Natural killer cell (primary cell): ENCODE measurements around the gene DNASE1L3. TPM values are rescaled to one million over a fixed set of nuclear protein-coding genes. Genes with fewer than 3 reads are reported as not detected.
"Not testable (repeated sequence)": the region's sequence is repeated elsewhere in the genome, so short reads cannot be mapped to it uniquely, and the experiment has no call there.

Experiments used
- ATAC-seq, 3 donors: fragments of 150-1000 bp in 2 of 3; fragments of 200-7000 bp in 1 of 3; cut with Tn5 transposase; 1 replicate in 1 of 3; 2 replicates in 2 of 3; pipeline ENCODE4 v1.10.0; 2021; ENCODE audit warnings: mild to moderate bottlenecking in 2 of 3, moderate library complexity in 2 of 3
- DNase-seq, 2 donors: peaks; one replicate each; pipeline versions ENCODE4 v3.0.0 to v3.0.0-alpha.2; 2013 to 2021; ENCODE audit warnings: mixed read lengths in 1 of 2
- H3K27ac ChIP-seq: one replicate; pipeline ENCODE4 v1.5.1; 2013; ENCODE audit warnings: mild to moderate bottlenecking, low read length
- H3K27me3 ChIP-seq: one replicate; pipeline ENCODE4 v1.6.1; 2013; ENCODE audit warnings: low read length; ENCODE audit not compliant: control insufficient read depth, insufficient read depth
- H3K36me3 ChIP-seq: one replicate; pipeline ENCODE4 v1.6.1; 2013; ENCODE audit warnings: low read length; ENCODE audit not compliant: control insufficient read depth, insufficient read depth
- H3K4me1 ChIP-seq: one replicate; pipeline ENCODE4 v1.6.1; 2013; ENCODE audit warnings: low read length; ENCODE audit not compliant: control insufficient read depth, insufficient read depth
- H3K4me3 ChIP-seq: one replicate; pipeline ENCODE4 v1.5.1; 2013; ENCODE audit warnings: low read length
- H3K9me3 ChIP-seq: one replicate; pipeline ENCODE4 v1.6.1; 2013; ENCODE audit warnings: low read length; ENCODE audit not compliant: control insufficient read depth, insufficient read depth
- H3K27ac Mint-ChIP-seq, 2 donors: one replicate each; pipeline ENCODE4 v1.8.0; 2022; ENCODE audit warnings: mild to moderate bottlenecking in 2 of 2, mixed read lengths in 2 of 2, moderate library complexity in 1 of 2
- H3K27me3 Mint-ChIP-seq, 2 donors: one replicate each; pipeline ENCODE4 v1.8.0; 2022; ENCODE audit warnings: low read depth in 2 of 2, mixed read lengths in 2 of 2
- H3K36me3 Mint-ChIP-seq: one replicate; pipeline ENCODE4 v1.8.0; 2022; ENCODE audit warnings: mixed read lengths
- H3K4me1 Mint-ChIP-seq, 2 donors: one replicate each; pipeline ENCODE4 v1.8.0; 2022; ENCODE audit warnings: mixed read lengths in 2 of 2
- H3K4me3 Mint-ChIP-seq: one replicate; pipeline ENCODE4 v1.8.0; 2022; ENCODE audit warnings: mild to moderate bottlenecking, moderate library complexity, mixed read lengths
- H3K9me3 Mint-ChIP-seq, 2 donors: one replicate each; pipeline ENCODE4 v1.8.0; 2022; ENCODE audit warnings: mixed read lengths in 2 of 2
- WGBS: methylation state at CpG from one replicate; pipeline ENCODE4 v1.1.7; 2013; ENCODE audit warnings: missing lambda C conversion rate; ENCODE audit not compliant: insufficient coverage; 5-methylcytosine and 5-hydroxymethylcytosine counted together
- intact Hi-C: fragments of 100-400 bp; cut with micrococcal nuclease; formaldehyde crosslinking; loops from one replicate; pipeline ENCODE4 v1.14.2; 2022
- total RNA-seq, 4 donors: library from RNA; stranded (reverse); fragments of 120-200 nt in 1 of 4; gene quantifications; one replicate each; pipeline versions ENCODE4 v1.2.3 to v1.2.4, GENCODE V29; 2013 to 2022
- TF ChIP-seq, protein P1 (sequence below): fragments of 200-600 bp; IDR thresholded peaks from one replicate; pipeline ENCODE4 v1.8.0; 2022; ENCODE audit warnings: antibody characterized with exemption

The DNASE1L3 gene
- total RNA-seq, 3 donors from 2014 or later (not counting 1 experiment from before 2014, with no cell fraction given), result 1.3 TPM; not detected in 2

DNA sequence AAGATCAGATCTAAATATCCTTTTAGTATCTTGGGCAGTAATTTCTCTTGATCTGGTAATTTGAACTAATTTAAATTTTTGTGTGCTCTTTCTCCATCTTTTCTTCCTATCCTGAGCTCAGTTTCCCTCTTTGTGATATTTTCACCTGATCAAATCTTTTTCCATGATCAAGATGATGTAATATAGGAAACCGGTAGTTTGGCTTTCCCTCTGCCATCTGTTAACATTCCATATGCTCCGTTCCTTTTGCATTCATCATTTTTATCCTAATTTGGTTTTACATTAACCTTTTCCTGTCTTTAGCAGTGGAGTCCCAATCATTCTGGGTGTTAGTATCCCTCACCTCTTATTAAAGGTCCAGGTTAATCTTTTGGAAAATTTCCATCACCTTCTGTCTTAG, 20.9 kb upstream of the DNASE1L3 start:
- no peaks in the 10 kb centered on the region for H3K9me3 ChIP-seq
- H3K36me3 ChIP-seq, result no peaks in the 10 kb centered on the region
- H3K36me3 Mint-ChIP-seq, result no peaks in the 10 kb centered on the region
- no peak overlapping the region for H3K27ac ChIP-seq
- intact Hi-C loops, result no loop called here
- peaks cover 0 to 4% of the 10 kb centered on the region in 2 donors for H3K4me1 Mint-ChIP-seq
- DNase-seq (no peak), ATAC-seq (no peak)
- no peak overlapping the region for H3K27ac Mint-ChIP-seq
- TF ChIP-seq, protein P1, sequence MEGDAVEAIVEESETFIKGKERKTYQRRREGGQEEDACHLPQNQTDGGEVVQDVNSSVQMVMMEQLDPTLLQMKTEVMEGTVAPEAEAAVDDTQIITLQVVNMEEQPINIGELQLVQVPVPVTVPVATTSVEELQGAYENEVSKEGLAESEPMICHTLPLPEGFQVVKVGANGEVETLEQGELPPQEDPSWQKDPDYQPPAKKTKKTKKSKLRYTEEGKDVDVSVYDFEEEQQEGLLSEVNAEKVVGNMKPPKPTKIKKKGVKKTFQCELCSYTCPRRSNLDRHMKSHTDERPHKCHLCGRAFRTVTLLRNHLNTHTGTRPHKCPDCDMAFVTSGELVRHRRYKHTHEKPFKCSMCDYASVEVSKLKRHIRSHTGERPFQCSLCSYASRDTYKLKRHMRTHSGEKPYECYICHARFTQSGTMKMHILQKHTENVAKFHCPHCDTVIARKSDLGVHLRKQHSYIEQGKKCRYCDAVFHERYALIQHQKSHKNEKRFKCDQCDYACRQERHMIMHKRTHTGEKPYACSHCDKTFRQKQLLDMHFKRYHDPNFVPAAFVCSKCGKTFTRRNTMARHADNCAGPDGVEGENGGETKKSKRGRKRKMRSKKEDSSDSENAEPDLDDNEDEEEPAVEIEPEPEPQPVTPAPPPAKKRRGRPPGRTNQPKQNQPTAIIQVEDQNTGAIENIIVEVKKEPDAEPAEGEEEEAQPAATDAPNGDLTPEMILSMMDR, result no peak
- no peak overlapping the region for H3K4me3 Mint-ChIP-seq
- no peak overlapping the region for H3K4me3 ChIP-seq
- no peaks in the 10 kb centered on the region for H3K9me3 Mint-ChIP-seq
- peaks cover 5% of the 10 kb centered on the region for H3K4me1 ChIP-seq
- WGBS, result 97% methylated on average over 2 of the region's 2 CpGs
- H3K27me3 ChIP-seq, result no peaks in the 10 kb centered on the region
- H3K27me3 Mint-ChIP-seq, result peaks cover 31 to 34% of the 10 kb centered on the region in 2 donors

DNA sequence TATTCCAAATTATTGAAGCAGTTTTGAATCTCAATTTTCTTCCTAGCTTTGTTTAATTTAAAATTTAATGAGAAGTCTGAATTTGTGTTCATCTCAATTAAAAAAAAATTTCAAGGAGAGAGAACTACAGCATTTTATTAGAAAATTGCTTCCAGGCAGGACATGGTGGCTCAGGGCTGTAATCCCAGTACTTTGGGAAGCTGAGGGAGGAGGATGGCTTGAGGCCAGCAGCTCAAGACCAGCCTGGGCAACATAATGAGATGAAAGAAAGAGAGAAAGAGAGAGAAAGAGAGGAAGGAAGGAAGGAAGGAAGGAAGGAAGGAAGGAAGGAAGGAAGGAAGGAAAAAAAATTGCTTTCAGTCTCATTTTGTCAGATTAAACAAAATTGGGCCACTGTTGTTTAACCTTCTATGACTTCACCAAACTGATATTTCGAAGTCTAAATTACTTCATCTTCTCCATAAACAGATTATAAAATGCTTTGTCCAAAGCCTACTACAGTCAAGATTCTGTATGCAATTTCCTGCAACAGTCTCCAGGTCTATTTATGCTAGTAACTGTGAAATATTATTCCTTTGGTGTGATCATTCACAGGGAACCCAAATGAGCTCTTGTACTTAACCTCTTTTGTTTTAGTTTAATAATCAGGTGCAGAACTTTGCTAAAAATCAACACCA, 20.2 kb upstream of the DNASE1L3 start:
- no peak overlapping the region for H3K4me3 ChIP-seq
- H3K4me1 ChIP-seq, result no peaks in the 10 kb centered on the region
- H3K4me3 Mint-ChIP-seq, result no peak overlapping the region
- H3K9me3 ChIP-seq, result no peaks in the 10 kb centered on the region
- H3K9me3 Mint-ChIP-seq, result no peaks in the 10 kb centered on the region
- no peak for ATAC-seq
- DNase-seq, result no peak
- intact Hi-C loops, result no loop called here
- 0% methylated on average over 1 of the region's 1 CpG for WGBS
- H3K4me1 Mint-ChIP-seq, result no peaks in the 10 kb centered on the region
- no peak overlapping the region for H3K27ac ChIP-seq
- no peaks in the 10 kb centered on the region for H3K27me3 ChIP-seq
- no peak overlapping the region for H3K27ac Mint-ChIP-seq
- H3K36me3 Mint-ChIP-seq, result no peaks in the 10 kb centered on the region
- H3K27me3 Mint-ChIP-seq, result peaks cover 31 to 34% of the 10 kb centered on the region in 2 donors
- no peaks in the 10 kb centered on the region for H3K36me3 ChIP-seq
- TF ChIP-seq, protein P1, result no peak

DNA sequence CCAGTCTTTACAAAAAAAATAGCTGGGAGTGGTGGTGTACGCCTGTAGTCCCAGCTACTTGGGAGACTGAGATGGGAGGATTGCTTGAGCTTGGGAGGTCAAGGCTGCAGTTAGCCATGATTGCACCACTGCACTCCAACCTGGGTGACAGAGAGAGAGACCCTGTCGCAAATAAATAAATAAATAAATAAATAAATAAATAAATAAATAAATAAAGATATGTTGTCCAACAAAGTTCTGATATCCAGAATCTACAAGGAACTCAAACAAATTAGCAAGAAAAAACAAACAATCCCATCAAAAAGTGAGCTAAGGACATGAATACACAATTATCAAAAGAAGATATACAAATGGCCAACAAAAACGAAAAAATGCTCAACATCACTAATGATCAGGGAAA, 17.2 kb upstream of the DNASE1L3 start:
- H3K36me3 Mint-ChIP-seq, H3K4me3 Mint-ChIP-seq, ATAC-seq: not testable (repeated sequence)

DNA sequence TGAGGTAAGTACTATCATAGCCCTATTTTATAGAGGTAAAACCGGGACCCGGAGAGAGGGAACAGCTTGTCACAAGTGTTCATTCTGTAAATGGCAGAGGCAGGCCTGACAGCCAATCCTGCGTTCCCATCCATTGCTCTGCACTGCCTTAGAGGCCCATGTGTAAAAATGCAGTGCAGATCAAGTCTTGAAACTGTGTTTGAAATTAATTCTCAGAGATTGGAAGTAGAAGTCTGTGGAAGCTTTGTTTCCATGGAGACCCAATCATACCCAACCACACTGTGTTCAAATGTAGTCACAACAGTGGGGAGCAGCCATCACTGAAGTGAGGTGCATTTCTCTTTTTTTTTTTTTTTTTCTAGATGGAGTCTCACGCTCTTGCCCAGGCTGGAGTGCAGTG, 13.1 kb upstream of the DNASE1L3 start:
- no peaks in the 10 kb centered on the region for H3K36me3 ChIP-seq
- Mint-ChIP-seq H3K36me3 (no peaks in the 10 kb centered on the region), H3K9me3 (no peaks in the 10 kb centered on the region), H3K27ac (no peak overlapping the region), H3K27me3 (peaks cover 3 to 7% of the 10 kb centered on the region in 2 donors), H3K4me1 (no peaks in the 10 kb centered on the region), H3K4me3 (no peak overlapping the region)
- ATAC-seq, result no peak
- H3K27me3 ChIP-seq, result no peaks in the 10 kb centered on the region
- no peak overlapping the region for H3K27ac ChIP-seq
- H3K4me3 ChIP-seq, result no peak overlapping the region
- WGBS, result 95% methylated on average over 4 of the region's 4 CpGs
- no peaks in the 10 kb centered on the region for H3K9me3 ChIP-seq
- TF ChIP-seq, protein P1, result no peak
- intact Hi-C loops, result no loop called here
- H3K4me1 ChIP-seq, result no peaks in the 10 kb centered on the region
- no peak for DNase-seq

More for the DNA sequence above, 17.2 kb upstream of the DNASE1L3 start:
- H3K27ac Mint-ChIP-seq, H3K27ac ChIP-seq, H3K4me1 ChIP-seq, H3K36me3 ChIP-seq, H3K27me3 ChIP-seq, H3K4me1 Mint-ChIP-seq, H3K9me3 ChIP-seq, H3K4me3 ChIP-seq, H3K9me3 Mint-ChIP-seq, DNase-seq, intact Hi-C loops: not testable (repeated sequence)
- 100% methylated on average over 2 of the region's 3 CpGs for WGBS
- peaks cover 20 to 34% of the 10 kb centered on the region in 2 donors for H3K27me3 Mint-ChIP-seq
